ENCODE measurements around the gene HSPA12A. TPM values are rescaled to one million over a fixed set of nuclear protein-coding genes. Genes with fewer than 3 reads are reported as not detected.

Gene HSPA12A
- total and polyA plus RNA-seq, 2 of the 13 experiments (the other 11 are each of a cell fraction or from before 2014, with no cell fraction given): 6.4 to 13.6 TPM

DNA sequence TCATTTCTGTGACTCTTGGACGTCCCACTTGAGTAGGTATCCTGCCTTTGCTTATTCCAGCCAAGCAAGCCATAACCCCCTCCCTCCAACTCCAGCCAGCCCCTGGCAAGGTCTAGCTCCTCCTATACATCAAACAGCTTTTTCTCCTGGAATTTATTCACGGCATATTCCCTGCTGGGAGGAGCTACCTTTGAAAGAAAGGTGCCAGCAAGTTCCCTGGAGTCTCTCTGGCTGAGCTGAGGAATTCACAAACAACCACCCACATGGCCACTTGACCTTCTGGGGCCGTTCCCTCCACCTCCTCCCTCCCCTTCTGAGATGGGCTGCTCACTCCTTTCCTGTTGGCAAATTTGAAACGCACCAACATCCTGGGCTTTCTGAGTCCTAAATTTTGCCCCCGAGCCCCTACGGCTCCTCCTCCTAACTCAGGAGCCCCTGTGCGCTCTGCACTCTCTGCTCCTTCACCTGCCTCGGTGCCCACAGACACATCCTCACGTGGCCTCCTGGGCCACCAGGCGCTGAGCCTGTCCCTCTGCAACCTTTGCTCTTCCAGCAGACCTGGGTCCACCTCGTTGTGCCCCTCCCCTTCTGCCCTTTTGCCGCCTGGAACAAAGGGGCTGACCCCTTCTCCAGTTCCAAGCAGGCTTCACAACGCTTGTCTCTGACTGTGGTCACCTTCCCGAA, 48.0 kb downstream of the HSPA12A start:
- Histone ChIP-seq H4K20me1 (ENCODE audit: insufficient read depth, low read length) (no peaks in the 10 kb centered on the region), H3K36me3 (replicated peaks in 1 of 2; ENCODE audit: control insufficient read depth in 1 of 2, insufficient read depth in 2 of 2, low read length in 2 of 2) (no peaks in the 10 kb centered on the region), H3K4me1 (ENCODE audit: insufficient read depth, low read length) (peaks cover 23% of the 10 kb centered on the region), H3K9ac (ENCODE audit: insufficient read depth, low read depth, low read length) (peak overlapping the region; percentile 41; the same call in 1 of the 2 replicates), H2AFZ (ENCODE audit: low read length) (no peak overlapping the region), H3K4me2 (ENCODE audit: low read depth, low read length) (peak overlapping the region; percentile 63), H3K4me3 (replicated peaks in 1 of 3; ENCODE audit: insufficient read depth in 1 of 3, low read depth in 2 of 3, low read length in 3 of 3) (peak overlapping the region in 1 of 3 experiments; percentile 38; a peak in 2 of 6 replicates), H3K27ac (ENCODE audit: extremely low read length, insufficient read depth, low read length) (peak overlapping the region; percentile 70), H3K79me2 (ENCODE audit: insufficient read depth, low read length) (no peaks in the 10 kb centered on the region), H3K27me3 (ENCODE audit: control insufficient read depth in 1 of 2, insufficient read depth in 2 of 2, low read length in 2 of 2) (no peaks in the 10 kb centered on the region), H3K9me3 (ENCODE audit: low read length) (no peaks in the 10 kb centered on the region)
- ChIA-PET POLR2A (interaction anchor here (1.2 kb wide), 1 partner anchor 49 kb away, joined by 3 read pairs; no protein-coding TSS in a partner anchor), CTCF (ENCODE audit: low intra/inter-chr PET ratio, low total read pairs) (no interaction called here)
- no TSS peak for BruUV-seq (replicated peaks)
- peak; percentile 82 for FAIRE-seq
- DNase-seq (ENCODE audit: low spot score): peak; percentile 74
- WGBS (ENCODE audit: low lambda C conversion rate): 7% methylated on average over 14 of the region's 14 CpGs
- in situ Hi-C loops (cut with HindIII; ENCODE audit: extremely low pct_ligation_motif_present, low pct_unique_long_range_greater_than_20kb): no loop called here
- peak; percentile 92 for ATAC-seq
- intact Hi-C loops (cut with micrococcal nuclease; ENCODE audit: unreplicated experiment): loop anchor here (1.0 to 5.0 kb wide), 2 partner anchors 35 to 48 kb away; partner anchors contain the start of gene HSPA12A
- TF ChIP-seq, protein P1, sequence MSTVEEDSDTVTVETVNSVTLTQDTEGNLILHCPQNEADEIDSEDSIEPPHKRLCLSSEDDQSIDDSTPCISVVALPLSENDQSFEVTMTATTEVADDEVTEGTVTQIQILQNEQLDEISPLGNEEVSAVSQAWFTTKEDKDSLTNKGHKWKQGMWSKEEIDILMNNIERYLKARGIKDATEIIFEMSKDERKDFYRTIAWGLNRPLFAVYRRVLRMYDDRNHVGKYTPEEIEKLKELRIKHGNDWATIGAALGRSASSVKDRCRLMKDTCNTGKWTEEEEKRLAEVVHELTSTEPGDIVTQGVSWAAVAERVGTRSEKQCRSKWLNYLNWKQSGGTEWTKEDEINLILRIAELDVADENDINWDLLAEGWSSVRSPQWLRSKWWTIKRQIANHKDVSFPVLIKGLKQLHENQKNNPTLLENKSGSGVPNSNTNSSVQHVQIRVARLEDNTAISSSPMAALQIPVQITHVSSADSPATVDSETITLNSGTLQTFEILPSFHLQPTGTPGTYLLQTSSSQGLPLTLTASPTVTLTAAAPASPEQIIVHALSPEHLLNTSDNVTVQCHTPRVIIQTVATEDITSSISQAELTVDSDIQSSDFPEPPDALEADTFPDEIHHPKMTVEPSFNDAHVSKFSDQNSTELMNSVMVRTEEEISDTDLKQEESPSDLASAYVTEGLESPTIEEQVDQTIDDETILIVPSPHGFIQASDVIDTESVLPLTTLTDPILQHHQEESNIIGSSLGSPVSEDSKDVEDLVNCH (CRISPR knock-in tag; IDR thresholded peaks at IDR 0.05): 0 out of 2 replicates have a peak, but pooled peaks have one; percentile 21
- TF ChIP-seq POGZ (CRISPR knock-in tag; IDR thresholded peaks at IDR 0.05) (peak; percentile 56; the same call in 1 of the 2 replicates), NR2F1 (CRISPR knock-in tag; IDR thresholded peaks at IDR 0.05) (peak; percentile 65 to 85; a peak in 3 of 4 replicates), ERF (CRISPR knock-in tag; IDR thresholded peaks at IDR 0.05) (no peak; the same call in 1 of the 2 replicates), ZNF678 (CRISPR knock-in tag; IDR thresholded peaks at IDR 0.05) (no peak), RFX3 (CRISPR knock-in tag; IDR thresholded peaks at IDR 0.05) (no peak), ZNF768 (CRISPR knock-in tag; IDR thresholded peaks at IDR 0.05) (no peak; the same call in 1 of the 2 replicates), ZNF556 (CRISPR knock-in tag; IDR thresholded peaks at IDR 0.05; ENCODE audit: borderline replicate concordance) (peak; percentile 45; the same call in 1 of the 2 replicates), PAWR (CRISPR knock-in tag; IDR thresholded peaks at IDR 0.05; ENCODE audit: borderline replicate concordance) (no peak), SP2 (CRISPR knock-in tag; IDR thresholded peaks at IDR 0.05) (no peak), JUN (CRISPR knock-in tag; IDR thresholded peaks at IDR 0.05) (no peak), TSC22D2 (CRISPR knock-in tag; IDR thresholded peaks at IDR 0.05; ENCODE audit: borderline replicate concordance) (peak; percentile 39; the same call in 1 of the 2 replicates), ZNF33B (CRISPR knock-in tag; IDR thresholded peaks at IDR 0.05) (no peak), ZNF788 (CRISPR knock-in tag; IDR thresholded peaks at IDR 0.05; ENCODE audit: borderline replicate concordance) (peak; percentile 57; the same call in 1 of the 2 replicates)
- TF ChIP-seq, protein P2, sequence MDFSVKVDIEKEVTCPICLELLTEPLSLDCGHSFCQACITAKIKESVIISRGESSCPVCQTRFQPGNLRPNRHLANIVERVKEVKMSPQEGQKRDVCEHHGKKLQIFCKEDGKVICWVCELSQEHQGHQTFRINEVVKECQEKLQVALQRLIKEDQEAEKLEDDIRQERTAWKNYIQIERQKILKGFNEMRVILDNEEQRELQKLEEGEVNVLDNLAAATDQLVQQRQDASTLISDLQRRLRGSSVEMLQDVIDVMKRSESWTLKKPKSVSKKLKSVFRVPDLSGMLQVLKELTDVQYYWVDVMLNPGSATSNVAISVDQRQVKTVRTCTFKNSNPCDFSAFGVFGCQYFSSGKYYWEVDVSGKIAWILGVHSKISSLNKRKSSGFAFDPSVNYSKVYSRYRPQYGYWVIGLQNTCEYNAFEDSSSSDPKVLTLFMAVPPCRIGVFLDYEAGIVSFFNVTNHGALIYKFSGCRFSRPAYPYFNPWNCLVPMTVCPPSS (IDR thresholded peaks at IDR 0.05): no peak
- TF ChIP-seq, protein P3, sequence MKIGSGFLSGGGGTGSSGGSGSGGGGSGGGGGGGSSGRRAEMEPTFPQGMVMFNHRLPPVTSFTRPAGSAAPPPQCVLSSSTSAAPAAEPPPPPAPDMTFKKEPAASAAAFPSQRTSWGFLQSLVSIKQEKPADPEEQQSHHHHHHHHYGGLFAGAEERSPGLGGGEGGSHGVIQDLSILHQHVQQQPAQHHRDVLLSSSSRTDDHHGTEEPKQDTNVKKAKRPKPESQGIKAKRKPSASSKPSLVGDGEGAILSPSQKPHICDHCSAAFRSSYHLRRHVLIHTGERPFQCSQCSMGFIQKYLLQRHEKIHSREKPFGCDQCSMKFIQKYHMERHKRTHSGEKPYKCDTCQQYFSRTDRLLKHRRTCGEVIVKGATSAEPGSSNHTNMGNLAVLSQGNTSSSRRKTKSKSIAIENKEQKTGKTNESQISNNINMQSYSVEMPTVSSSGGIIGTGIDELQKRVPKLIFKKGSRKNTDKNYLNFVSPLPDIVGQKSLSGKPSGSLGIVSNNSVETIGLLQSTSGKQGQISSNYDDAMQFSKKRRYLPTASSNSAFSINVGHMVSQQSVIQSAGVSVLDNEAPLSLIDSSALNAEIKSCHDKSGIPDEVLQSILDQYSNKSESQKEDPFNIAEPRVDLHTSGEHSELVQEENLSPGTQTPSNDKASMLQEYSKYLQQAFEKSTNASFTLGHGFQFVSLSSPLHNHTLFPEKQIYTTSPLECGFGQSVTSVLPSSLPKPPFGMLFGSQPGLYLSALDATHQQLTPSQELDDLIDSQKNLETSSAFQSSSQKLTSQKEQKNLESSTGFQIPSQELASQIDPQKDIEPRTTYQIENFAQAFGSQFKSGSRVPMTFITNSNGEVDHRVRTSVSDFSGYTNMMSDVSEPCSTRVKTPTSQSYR (CRISPR knock-in tag; IDR thresholded peaks at IDR 0.05; ENCODE audit: borderline replicate concordance): peak; percentile 73; the same call in 1 of the 2 replicates
